Renal cortex interstitium (tissue), 11 donors: Measurements from ENCODE around the gene DYNLT5. TPM values are rescaled to one million over a fixed set of nuclear protein-coding genes. Genes with fewer than 3 reads are reported as not detected.

Experiments
- DNase-seq, 11 donors: peaks; one replicate each; pipeline ENCODE4 v3.0.0-alpha.2; 2013; ENCODE audit warnings: low read depth in 9 of 11, low spot score in 4 of 11; ENCODE audit errors: extremely low read depth in 1 of 11
- polyA plus RNA-seq, 3 donors: library from polyadenylated mRNA; unstranded; fragments of 120-200 nt; gene quantifications; one replicate each; pipeline ENCODE4 v1.2.1, GENCODE V29; 2013; ENCODE audit not compliant: insufficient read length in 3 of 3

The DYNLT5 gene
- polyA plus RNA-seq, 3 donors = 1.3 to 3.3 (median 2.1) TPM

- DNase-seq = no peak
Observed at GRCh38 chr1:66737836-66738235, 14.4 kb upstream of the DYNLT5 start.

GRCh38 chr1:66739401-66740157 is 12.7 kb upstream of the DYNLT5 start:
- DNase-seq = no peak

GRCh38 chr1:66745451-66745850 is 6.8 kb upstream of the DYNLT5 start:
- DNase-seq = no peak

GRCh38 chr1:66747501-66747900 is 4.8 kb upstream of the DYNLT5 start:
- no peak for DNase-seq

- DNase-seq = no peak
Observed at GRCh38 chr1:66750577-66750976, 1.7 kb upstream of the DYNLT5 start.

GRCh38 chr1:66751160-66751559 is 1.1 kb upstream of the DYNLT5 start:
- no peak for DNase-seq

GRCh38 chr1:66752671-66753371 is 562 bp downstream of the DYNLT5 start:
- no peak for DNase-seq

- no peak for DNase-seq
Observed at GRCh38 chr1:66757722-66758240, 5.5 kb downstream of the DYNLT5 start.

- no peak for DNase-seq
Observed at GRCh38 chr1:66758241-66758755, 6.0 kb downstream of the DYNLT5 start.

- DNase-seq = no peak
Observed at GRCh38 chr1:66760506-66760905, 8.2 kb downstream of the DYNLT5 start.

GRCh38 chr1:66761221-66761620 is 9.0 kb downstream of the DYNLT5 start:
- no peak for DNase-seq

GRCh38 chr1:66764994-66765578 is 12.8 kb downstream of the DYNLT5 start:
- peak in 3 of 11 donors; percentile 25 to 50 (median 36) for DNase-seq

GRCh38 chr1:66767626-66768025 is 15.4 kb downstream of the DYNLT5 start:
- DNase-seq = no peak

- no peak for DNase-seq
Observed at GRCh38 chr1:66768965-66769364, 16.7 kb downstream of the DYNLT5 start.

GRCh38 chr1:66769512-66770229 is 17.4 kb downstream of the DYNLT5 start:
- DNase-seq = no peak

GRCh38 chr1:66770240-66770639 is 18.0 kb downstream of the DYNLT5 start:
- DNase-seq = no peak

- no peak for DNase-seq
Observed at GRCh38 chr1:66770694-66771093, 18.4 kb downstream of the DYNLT5 start.

GRCh38 chr1:66773227-66773626 is 21.0 kb downstream of the DYNLT5 start:
- no peak for DNase-seq

GRCh38 chr1:66774438-66774837 is 22.2 kb downstream of the DYNLT5 start:
- no peak for DNase-seq
